NCI-H446 (cell line): Measurements from ENCODE around the gene POLR2L.

ENCODE experiments used
- DNase-seq, 2 experiments: peaks; one replicate each; lab custom pipeline; 2025; lab: John Stamatoyannopoulos, UW

POLR2L gene

DNA sequence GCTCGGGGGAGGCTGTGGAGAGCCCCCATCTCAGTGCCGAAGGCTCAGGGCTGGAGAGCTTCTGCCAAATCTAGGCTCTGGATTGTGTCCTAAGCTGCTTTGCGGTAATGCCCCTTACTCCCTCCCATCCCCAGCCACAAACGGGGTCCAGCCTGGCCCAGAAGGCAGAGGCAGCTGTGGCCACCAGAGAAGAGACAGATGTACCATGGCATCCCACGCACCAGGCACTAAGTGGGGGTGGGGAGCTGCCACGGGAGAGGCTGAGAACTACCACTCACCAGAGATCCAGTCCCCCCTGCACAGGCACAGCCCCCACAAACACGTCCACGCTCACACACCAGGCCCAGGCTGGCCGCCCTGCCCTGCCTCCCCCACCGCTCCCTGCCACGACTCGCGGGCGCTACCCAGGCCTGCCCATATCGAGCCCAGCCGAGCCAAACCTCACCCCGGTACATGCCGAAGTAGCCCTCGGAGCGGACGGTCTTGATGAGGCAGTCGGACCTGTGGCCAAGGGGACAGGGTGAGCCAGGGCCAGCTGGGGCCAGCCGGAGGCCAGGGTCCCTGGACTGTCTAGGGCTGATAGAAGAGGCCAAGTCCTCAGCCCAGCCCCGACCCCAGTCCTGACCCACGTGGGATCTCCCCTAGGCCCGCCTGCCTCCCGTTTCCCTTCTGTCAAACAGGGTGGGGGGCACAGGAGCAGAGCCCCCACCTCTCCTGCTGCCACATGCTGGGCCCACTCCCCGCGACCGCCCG, 48.1 kb downstream of the POLR2L start:
- DNase-seq, result no peak

DNA sequence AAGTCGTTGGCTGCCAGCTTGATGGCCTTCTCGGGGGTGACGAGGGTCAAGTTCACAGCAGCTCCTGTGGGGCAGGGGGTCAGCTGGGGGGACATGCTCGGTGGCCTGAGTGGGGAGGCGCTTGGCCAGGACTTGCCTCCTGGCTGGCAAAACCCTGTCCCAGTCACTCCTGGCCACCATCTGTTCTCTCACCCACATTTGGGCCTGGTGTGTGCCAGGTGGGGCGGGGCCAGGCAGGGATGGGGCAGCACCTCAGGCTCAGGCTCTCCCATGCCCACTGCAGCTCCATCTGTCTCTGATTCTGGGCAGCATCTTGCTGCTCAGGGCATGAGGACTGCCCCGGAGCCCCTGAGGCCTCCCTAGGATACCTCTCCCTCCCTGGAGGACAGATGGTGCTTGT, 48.8 kb downstream of the POLR2L start:
- peak; percentile 71 to 89 for DNase-seq

DNA sequence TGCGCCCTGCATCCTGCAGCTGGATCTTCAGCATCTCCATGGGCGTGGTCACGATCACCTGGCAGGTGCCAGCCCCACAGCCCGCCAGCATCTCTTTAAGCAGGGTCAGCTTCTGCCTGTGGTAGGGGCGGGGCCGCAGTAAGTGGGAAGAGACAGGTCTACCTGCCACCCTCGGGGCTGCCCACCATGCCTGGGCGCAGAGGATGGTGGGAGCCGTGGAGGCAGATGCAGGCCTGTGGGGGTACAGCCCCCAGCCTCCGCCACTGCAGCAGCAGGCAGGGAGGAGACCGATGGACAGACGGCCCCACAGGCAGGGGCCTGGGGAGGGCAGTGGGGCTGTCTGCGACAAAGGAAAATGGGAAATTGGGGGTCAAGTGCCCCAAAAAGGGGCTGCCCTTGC, 49.5 kb downstream of the POLR2L start:
- no peak for DNase-seq

- no peak for DNase-seq
Measured at GRCh38 chr11:792535-792821, 49.9 kb downstream of the POLR2L start.

GRCh38 chr11:791658-792534, 50.4 kb downstream of the POLR2L start:
- no peak for DNase-seq

- DNase-seq, result no peak
Measured at GRCh38 chr11:790721-791564, 51.4 kb downstream of the POLR2L start.

DNA sequence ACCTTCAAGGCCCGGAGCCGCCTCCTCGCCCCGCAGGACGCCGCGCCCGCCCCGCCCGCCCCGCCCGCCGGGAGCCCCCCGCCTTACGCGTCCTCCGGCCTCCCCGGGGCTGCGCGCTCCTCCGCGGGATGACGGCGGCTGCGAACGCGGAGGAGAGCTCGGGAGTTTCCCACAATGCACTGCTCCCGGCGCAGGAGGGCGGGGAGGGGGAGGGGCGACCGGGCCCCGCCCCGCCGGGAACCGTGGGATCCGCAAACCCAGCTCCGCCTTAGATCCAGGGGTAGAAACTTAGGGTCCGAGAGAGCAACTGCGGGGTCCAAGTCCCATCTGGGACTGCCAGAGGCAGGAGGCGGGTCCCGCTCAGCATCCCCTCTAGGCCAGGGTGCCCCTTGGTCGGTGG, 52.4 kb downstream of the POLR2L start, which contains the start of gene CEND1:
Gene CEND1, minus strand, starts transcription at position 148 of the 400 bp plus-strand sequence. CDS start 1,514 bp downstream, outside the sequence.
- no peak for DNase-seq
